ENCODE data around the gene CARS2.
"Not testable (repeated sequence)": the region's sequence is repeated elsewhere in the genome, so short reads cannot be mapped to it uniquely, and the experiment has no call there.

The CARS2 gene

GRCh38 chr13:110620596-110620995, 85.3 kb downstream of the CARS2 start:
- in situ Hi-C loops (cut with MboI; ENCODE audit: low sequenced_read_pairs): no loop called here

GRCh38 chr13:110618780-110619179, 87.1 kb downstream of the CARS2 start:
- in situ Hi-C loops (cut with MboI; ENCODE audit: low sequenced_read_pairs): no loop called here

- in situ Hi-C loops (cut with MboI; ENCODE audit: low sequenced_read_pairs): no loop called here
These were observed 87.7 kb downstream of the CARS2 start for GRCh38 chr13:110618167-110618566.

GRCh38 chr13:110617321-110618072, 88.4 kb downstream of the CARS2 start:
- in situ Hi-C loops (cut with MboI; ENCODE audit: low sequenced_read_pairs): no loop called here

GRCh38 chr13:110616103-110617101, 89.5 kb downstream of the CARS2 start:
- in situ Hi-C loops (cut with MboI; ENCODE audit: low sequenced_read_pairs): no loop called here

- in situ Hi-C loops (cut with MboI; ENCODE audit: low sequenced_read_pairs): no loop called here
These were observed 90.4 kb downstream of the CARS2 start, which contains the start of gene NAXD for GRCh38 chr13:110615322-110616102. NAXD (plus strand) TSS chr13:110615545; CDS start chr13:110615602, 57 bp downstream.

GRCh38 chr13:110615005-110615321, 91.0 kb downstream of the CARS2 start:
- in situ Hi-C loops (cut with MboI; ENCODE audit: low sequenced_read_pairs): no loop called here

- in situ Hi-C loops (cut with MboI; ENCODE audit: low sequenced_read_pairs): no loop called here
These were observed 94.8 kb downstream of the CARS2 start for GRCh38 chr13:110610955-110611595.

GRCh38 chr13:110607675-110608224, 98.2 kb downstream of the CARS2 start:
- in situ Hi-C loops (cut with MboI; ENCODE audit: low sequenced_read_pairs): no loop called here

GRCh38 chr13:110606281-110606680, 99.6 kb downstream of the CARS2 start:
- in situ Hi-C loops (cut with MboI; ENCODE audit: low sequenced_read_pairs): not testable (repeated sequence)

- in situ Hi-C loops (cut with MboI; ENCODE audit: low sequenced_read_pairs): no loop called here
These were observed 100.8 kb downstream of the CARS2 start for GRCh38 chr13:110605132-110605531.

- in situ Hi-C loops (cut with MboI; ENCODE audit: low sequenced_read_pairs): no loop called here
These were observed 104.9 kb downstream of the CARS2 start for GRCh38 chr13:110600980-110601379.

- in situ Hi-C loops (cut with MboI; ENCODE audit: low sequenced_read_pairs): no loop called here
These were observed 105.6 kb downstream of the CARS2 start for GRCh38 chr13:110600261-110600819.

GRCh38 chr13:110597041-110597689, 108.8 kb downstream of the CARS2 start:
- in situ Hi-C loops (cut with MboI; ENCODE audit: low sequenced_read_pairs): no loop called here

GRCh38 chr13:110593430-110594130, 112.3 kb downstream of the CARS2 start:
- in situ Hi-C loops (cut with MboI; ENCODE audit: low sequenced_read_pairs): no loop called here

- in situ Hi-C loops (cut with MboI; ENCODE audit: low sequenced_read_pairs): no loop called here
These were observed 113.3 kb downstream of the CARS2 start for GRCh38 chr13:110592665-110593064.

Data from HL-60/S4 treated with phorbol 12-myristate 13-acetate at 8.2 ng/mL for 4 days and 3 days (cell line).